SJSA1 (cell line): ENCODE data around the gene TNNC1. TPM values are rescaled to one million over a fixed set of nuclear protein-coding genes. Genes with fewer than 3 reads are reported as not detected.
A peak's percentile ranks its signal among the peaks of the same experiment; 100 is the strongest.

Experiments
- DNase-seq, 2 experiments: peaks; one replicate each; pipeline ENCODE4 v3.0.0-alpha.2; 2015 to 2020; ENCODE audit warnings: low spot score in 2 of 2, low read depth in 1 of 2
- H3K27ac ChIP-seq: fragments of 250-450 bp; sonication (Bioruptor Pico); 2 replicates; pipeline ENCODE4 v1.5.1; 2020; ENCODE audit warnings: mild to moderate bottlenecking, moderate library complexity
- H3K27me3 ChIP-seq: fragments of 250-450 bp; sonication (Bioruptor Pico); replicated peaks from 2 replicates; pipeline ENCODE4 v1.5.1; 2020; ENCODE audit warnings: mild to moderate bottlenecking, moderate library complexity
- H3K36me3 ChIP-seq: fragments of 250-450 bp; sonication (Bioruptor Pico); 2 replicates; pipeline ENCODE4 v1.5.1; 2020; ENCODE audit warnings: mild to moderate bottlenecking
- H3K4me1 ChIP-seq: fragments of 250-450 bp; sonication (Bioruptor Pico); replicated peaks from 2 replicates; pipeline ENCODE4 v1.6.1; 2021; ENCODE audit warnings: mild to moderate bottlenecking
- H3K4me3 ChIP-seq: fragments of 250-450 bp; sonication (Bioruptor Pico); 2 replicates; pipeline ENCODE4 v1.5.1; 2020; ENCODE audit warnings: mild to moderate bottlenecking
- H3K9me3 ChIP-seq: fragments of 250-450 bp; sonication (Bioruptor Pico); replicated peaks from 2 replicates; pipeline ENCODE4 v1.5.1; 2020; ENCODE audit warnings: mild to moderate bottlenecking
- total RNA-seq: library from RNA; depleted of rRNA; stranded (reverse); fragments of >200 nt; shearing (Covaris generic); gene quantifications from 2 replicates; pipeline ENCODE4 v1.2.3, GENCODE V29; 2014; rRNA removed

The TNNC1 gene
- 18.2 and 32.1 TPM in 2 replicates for total RNA-seq

DNA sequence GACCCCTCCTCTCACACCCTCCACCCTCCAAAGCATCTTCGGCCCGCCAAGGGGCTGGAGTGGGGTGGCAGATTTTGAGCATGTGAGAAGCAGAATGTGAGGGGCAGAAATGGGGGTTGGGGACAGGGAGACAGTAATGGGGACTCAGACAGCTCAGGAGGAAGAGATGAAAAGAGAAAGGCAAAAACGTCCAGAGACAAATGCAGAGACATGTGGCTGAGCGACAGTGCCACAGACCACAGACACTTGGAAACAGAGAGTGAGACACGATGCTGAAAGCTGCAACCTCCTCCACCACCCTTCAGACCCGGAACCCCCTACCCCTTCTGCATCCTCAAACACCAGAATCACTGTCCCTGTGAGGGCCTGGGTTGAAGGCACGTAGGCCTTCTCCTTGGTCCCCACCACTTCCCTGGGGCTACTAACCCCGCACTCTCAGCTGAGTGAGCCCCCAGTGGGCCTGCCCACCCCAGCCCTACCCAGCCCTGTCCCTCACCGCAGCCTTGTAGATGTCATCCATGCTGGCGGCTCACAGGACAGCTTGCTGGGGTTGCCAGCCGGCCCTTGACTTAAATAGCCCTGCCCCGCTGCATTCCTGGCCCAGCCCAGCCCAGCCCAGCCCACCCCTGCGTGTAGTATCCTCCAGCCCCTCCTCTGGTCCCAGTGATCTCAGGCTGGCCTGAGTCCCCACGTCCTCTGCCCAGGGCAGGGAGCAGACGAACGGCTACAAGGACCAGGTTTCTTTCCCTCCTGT lies at the start of gene TNNC1:
TSS of gene TNNC1 (minus strand) at position 546 of the 754 bp plus-strand sequence. CDS start at position 520, 26 bp downstream.
- Histone ChIP-seq H3K27me3 (no peaks in the 10 kb centered on the region), H3K4me1 (peaks cover 37% of the 10 kb centered on the region), H3K27ac (no peak within 1 kb of the TSS), H3K4me3 (peak within 1 kb of the TSS; percentile 88), H3K36me3 (peaks cover 14% of the 10 kb centered on the region), H3K9me3 (no peaks in the 10 kb centered on the region)
- no peak for DNase-seq

DNA sequence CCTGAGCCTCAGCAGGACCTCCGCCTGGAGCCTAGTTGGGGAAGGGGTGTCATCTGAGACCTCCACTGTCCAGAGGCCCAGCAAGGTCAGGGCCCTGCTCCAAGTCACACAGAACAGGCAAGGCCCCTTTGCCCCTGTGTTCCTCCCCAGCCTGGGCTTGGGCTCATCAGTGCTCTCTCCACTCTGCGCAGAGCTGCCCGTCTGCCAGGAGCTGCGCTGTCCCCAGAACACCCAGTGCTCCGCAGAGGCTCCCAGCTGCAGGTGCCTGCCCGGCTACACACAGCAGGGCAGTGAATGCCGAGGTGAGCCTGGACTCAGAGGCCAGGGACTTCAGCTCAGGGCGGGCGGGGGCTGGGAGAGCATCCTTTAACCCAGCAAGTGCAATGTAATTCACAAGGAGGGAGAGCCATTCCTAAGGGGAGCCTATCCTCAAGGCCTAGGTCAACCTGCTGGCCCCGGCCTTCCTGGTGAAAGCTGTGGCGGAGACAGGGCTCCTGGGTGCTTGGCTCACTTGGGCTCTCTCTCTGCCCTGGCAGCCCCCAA lies 49.0 kb upstream of the TNNC1 start:
- H3K27ac ChIP-seq: no peak overlapping the region
- H3K9me3 ChIP-seq: no peaks in the 10 kb centered on the region
- no peaks in the 10 kb centered on the region for H3K27me3 ChIP-seq
- no peak overlapping the region for H3K4me3 ChIP-seq
- no peak for DNase-seq
- H3K4me1 ChIP-seq: peaks cover 11% of the 10 kb centered on the region
- no peaks in the 10 kb centered on the region for H3K36me3 ChIP-seq

DNA sequence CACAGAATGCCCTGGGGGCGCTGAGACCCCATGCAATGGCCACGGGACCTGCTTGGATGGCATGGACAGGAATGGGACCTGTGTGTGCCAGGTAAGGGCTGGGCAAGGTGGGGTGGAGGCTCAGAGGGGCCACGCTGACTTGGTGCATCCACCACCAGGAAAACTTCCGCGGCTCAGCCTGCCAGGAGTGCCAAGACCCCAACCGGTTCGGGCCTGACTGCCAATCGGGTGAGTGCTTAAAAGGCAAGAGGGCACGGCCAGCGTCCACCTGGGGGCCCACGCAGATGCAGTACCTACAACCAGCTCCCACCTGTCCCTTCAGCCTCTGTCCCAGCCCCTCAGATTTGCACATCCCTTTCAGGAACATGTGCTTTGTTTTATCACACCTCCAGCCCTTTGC lies 48.2 kb upstream of the TNNC1 start:
- Histone ChIP-seq H3K27ac (no peak overlapping the region), H3K9me3 (no peaks in the 10 kb centered on the region), H3K27me3 (no peaks in the 10 kb centered on the region), H3K4me1 (peaks cover 4% of the 10 kb centered on the region), H3K4me3 (no peak overlapping the region), H3K36me3 (no peaks in the 10 kb centered on the region)
- no peak for DNase-seq

DNA sequence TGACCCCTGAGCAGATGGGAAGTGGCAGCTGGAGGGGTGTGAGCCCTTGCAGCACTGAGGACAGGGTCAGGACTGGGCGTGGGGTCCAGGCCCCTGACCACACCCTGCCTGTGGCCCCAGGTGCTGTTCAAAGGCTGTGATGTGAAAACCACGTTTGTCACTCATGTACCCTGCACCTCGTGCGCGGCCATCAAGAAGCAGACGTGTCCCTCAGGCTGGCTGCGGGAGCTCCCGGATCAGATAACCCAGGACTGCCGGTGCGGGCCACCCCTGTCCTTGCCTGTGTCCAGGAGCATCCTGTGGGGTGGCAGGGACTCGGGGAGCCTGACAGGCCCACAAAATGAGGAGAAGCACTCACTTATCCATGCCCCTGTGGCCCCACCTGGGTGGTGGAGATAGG lies 47.2 kb upstream of the TNNC1 start:
- H3K27me3 ChIP-seq: no peaks in the 10 kb centered on the region
- H3K4me3 ChIP-seq: no peak overlapping the region
- no peaks in the 10 kb centered on the region for H3K9me3 ChIP-seq
- DNase-seq: no peak
- H3K27ac ChIP-seq: no peak overlapping the region
- no peaks in the 10 kb centered on the region for H3K36me3 ChIP-seq
- no peaks in the 10 kb centered on the region for H3K4me1 ChIP-seq

DNA sequence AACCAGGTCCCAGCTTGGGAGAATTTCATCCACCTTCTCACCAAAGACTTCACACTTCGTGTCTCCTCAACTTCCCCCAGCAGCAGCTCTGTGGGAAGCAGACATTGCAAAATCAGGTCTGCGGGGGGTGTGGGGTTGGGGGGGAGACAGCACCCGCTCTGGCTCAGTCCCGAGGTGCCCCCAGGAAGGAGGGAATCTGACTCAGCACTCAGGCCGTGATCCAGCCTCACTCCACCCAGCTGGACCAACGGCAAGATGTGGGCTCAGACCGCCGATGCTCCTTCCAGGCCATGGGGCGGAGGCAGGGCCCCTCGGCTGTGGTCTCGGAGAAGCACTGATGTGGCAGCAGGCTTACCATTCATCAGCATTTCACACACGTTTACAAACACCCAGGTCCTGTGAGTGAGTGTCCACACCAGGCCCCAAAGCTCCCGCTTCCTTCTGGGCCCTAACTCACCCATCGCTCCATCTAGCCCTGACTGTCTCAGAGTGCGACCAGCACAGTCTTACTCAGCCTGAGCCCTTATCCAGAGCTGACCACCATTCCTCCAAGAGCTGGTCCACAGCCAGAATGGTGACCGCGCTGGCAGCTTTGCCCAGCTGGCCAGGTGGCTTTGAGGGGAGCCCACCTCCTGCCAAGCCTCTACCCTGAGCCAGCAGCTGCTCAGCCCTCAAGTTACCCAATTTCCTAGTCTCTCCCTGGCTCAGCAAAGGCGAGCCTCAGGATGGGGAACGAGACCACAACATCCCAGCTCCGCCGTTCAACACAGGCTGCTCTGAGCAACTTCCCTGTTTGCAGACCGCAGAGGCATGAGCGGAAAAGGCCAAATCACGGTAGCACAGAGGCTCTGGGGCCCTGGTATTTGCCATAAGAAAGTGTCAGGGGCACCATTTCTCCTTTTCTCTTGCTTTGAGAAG lies 44.6 kb upstream of the TNNC1 start:
- no peak overlapping the region for H3K27ac ChIP-seq
- DNase-seq: no peak
- no peaks in the 10 kb centered on the region for H3K4me1 ChIP-seq
- H3K27me3 ChIP-seq: no peaks in the 10 kb centered on the region
- no peak overlapping the region for H3K4me3 ChIP-seq
- H3K36me3 ChIP-seq: no peaks in the 10 kb centered on the region
- no peaks in the 10 kb centered on the region for H3K9me3 ChIP-seq

DNA sequence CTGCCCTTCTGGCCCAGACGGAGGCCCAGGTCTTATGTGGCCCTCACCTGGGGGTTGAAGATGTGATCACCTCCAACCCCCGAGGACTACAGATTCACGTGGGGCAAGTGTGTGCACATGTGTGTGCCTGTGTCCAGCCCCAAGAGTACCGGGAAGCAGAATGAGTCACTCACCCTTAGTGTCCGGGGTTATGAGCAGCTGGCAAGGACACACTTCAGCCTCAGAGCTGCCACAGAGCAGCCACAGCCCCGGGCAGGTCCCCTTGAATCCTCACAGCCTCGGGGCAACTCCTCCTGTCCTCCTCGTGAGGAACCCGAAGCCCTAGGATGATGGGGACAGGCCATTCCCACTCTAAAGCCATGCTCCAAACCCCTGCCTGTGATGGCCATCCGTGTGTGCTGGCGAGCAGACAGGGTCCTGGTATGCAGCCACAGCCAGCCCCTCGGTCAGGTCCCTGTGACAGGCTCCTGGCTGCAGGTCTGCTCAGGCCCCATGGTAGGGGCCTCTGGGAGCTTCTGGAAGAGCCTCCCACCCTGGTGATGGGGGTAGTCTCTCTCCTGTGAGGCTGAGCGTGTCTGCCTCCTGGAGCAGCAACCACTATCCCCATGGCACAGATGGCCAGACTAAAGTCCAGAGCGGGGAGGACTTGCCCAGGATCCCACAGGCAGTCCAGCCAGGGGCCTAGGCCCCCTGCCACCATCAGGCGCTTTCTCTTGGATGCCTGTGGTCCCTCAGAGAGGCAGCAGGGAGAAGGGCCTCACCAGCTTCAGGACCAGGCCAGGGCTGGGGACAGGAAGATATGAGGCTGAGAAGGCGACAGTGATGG lies 42.1 kb upstream of the TNNC1 start:
- Histone ChIP-seq H3K27me3 (no peaks in the 10 kb centered on the region), H3K4me1 (no peaks in the 10 kb centered on the region), H3K9me3 (no peaks in the 10 kb centered on the region), H3K4me3 (no peak overlapping the region), H3K27ac (no peak overlapping the region), H3K36me3 (peaks cover 18% of the 10 kb centered on the region)
- no peak for DNase-seq

DNA sequence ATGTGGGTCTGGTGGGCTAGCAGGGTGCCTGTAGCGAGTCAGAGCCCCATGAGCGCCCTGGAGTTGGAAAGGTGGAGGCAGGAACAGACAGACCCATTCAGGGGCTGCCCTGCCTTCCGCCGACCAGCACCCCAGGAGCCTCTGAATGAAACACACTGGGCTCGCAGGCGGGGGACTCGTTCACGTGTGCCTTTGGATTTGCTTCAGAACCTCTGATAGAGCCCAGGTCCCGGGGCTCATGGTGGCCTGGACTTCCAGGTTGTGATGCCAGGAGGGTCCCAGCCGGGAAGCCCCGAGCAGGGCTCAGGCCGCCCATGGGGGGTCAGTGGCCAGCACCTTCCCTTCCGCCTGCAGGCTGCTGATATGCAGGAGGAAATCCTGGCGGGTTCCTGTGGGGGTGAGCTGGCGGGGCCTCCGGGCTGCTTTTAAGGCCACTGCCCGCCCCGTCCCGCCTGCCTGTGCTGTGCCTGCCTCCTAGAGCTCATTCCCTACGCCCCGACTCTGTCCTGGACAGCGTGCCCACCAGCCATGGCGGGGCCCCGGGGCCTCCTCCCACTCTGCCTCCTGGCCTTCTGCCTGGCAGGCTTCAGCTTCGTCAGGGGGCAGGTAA lies 41.1 kb upstream of the TNNC1 start, which contains the start of gene STAB1:
TSS of gene STAB1 (plus strand) at position 453 of the 610 bp plus-strand sequence. CDS start at position 529, 76 bp downstream.
- Histone ChIP-seq H3K27me3 (no peaks in the 10 kb centered on the region), H3K27ac (no peak within 1 kb of the TSS), H3K4me1 (no peaks in the 10 kb centered on the region), H3K36me3 (peaks cover 28% of the 10 kb centered on the region), H3K9me3 (no peaks in the 10 kb centered on the region), H3K4me3 (no peak within 1 kb of the TSS)
- no peak for DNase-seq

DNA sequence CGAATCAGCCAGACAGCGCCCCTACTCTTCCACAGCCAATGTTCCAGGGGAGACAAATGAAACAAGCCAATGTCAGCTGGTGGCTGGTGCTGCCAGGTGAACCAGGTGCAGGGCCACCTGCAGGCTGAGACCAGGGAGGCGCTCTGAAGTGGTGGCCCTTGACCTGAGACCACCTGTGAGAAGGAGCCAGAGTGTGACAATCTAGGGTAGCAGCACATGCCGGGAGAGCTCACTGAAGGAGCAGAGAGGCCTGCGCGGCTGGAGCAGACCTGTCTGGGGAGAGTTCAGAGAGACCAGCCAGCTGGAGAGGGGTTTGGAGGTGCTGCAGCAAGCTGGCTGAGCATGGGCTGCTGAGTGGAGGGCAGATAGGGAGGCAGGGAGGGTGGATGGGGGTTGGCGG lies 40.6 kb upstream of the TNNC1 start:
- Histone ChIP-seq H3K9me3 (no peaks in the 10 kb centered on the region), H3K4me1 (no peaks in the 10 kb centered on the region), H3K27me3 (no peaks in the 10 kb centered on the region), H3K4me3 (no peak overlapping the region), H3K36me3 (peaks cover 34% of the 10 kb centered on the region), H3K27ac (no peak overlapping the region)
- no peak for DNase-seq

DNA sequence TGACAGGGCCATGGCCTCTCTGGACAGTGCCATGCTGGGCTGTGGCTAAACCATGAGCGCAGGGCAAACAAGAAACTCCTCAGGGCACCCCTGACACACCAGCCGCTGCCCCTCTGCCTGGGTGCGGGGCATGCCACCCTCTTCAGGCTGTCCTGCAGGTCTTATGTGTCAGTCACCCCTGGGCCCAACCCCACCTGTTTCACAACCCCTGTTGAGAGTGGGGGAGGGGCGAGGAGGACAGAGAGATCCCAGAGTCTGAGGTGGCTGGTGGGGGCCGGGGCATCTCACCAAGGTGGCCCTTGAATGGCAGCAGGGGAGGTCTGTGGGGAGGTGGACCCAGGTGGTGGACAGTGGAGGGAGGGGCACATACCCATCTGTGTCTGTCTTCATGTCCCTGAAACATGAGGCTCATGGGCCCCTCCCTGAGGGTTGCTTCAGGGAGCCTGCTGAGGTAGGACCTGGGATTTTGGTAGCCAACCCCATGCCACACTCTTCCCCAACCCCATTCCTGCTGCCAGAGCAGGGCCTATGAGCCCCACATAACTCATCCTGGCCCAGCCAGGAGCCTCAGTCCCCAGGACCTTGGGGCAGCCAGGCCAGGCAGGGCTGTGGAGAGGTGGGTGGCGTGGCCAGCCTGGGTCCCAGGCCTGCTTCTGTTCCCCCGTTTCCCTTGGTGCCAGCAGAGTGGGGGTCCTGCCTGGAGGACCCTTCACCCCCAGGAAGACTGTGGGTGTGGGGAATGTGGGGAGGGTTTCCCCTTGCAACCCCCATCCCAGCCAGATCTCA lies 39.6 kb upstream of the TNNC1 start:
- Histone ChIP-seq H3K9me3 (no peaks in the 10 kb centered on the region), H3K4me3 (no peak overlapping the region), H3K27ac (no peak overlapping the region), H3K27me3 (no peaks in the 10 kb centered on the region), H3K36me3 (peaks cover 41% of the 10 kb centered on the region), H3K4me1 (no peaks in the 10 kb centered on the region)
- no peak for DNase-seq

DNA sequence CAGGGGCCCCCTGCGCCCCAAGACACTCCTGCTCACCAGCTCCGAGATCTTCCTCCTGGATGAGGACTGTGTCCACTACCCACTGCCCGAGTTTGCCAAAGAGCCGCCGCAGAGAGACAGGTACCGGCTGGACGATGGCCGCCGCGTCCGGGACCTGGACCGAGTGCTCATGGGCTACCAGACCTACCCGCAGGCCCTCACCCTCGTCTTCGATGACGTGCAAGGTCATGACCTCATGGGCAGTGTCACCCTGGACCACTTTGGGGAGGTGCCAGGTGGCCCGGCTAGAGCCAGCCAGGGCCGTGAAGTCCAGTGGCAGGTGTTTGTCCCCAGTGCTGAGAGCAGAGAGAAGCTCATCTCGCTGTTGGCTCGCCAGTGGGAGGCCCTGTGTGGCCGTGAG lies 38.2 kb upstream of the TNNC1 start:
- Histone ChIP-seq H3K4me1 (no peaks in the 10 kb centered on the region), H3K27me3 (no peaks in the 10 kb centered on the region)

DNA sequence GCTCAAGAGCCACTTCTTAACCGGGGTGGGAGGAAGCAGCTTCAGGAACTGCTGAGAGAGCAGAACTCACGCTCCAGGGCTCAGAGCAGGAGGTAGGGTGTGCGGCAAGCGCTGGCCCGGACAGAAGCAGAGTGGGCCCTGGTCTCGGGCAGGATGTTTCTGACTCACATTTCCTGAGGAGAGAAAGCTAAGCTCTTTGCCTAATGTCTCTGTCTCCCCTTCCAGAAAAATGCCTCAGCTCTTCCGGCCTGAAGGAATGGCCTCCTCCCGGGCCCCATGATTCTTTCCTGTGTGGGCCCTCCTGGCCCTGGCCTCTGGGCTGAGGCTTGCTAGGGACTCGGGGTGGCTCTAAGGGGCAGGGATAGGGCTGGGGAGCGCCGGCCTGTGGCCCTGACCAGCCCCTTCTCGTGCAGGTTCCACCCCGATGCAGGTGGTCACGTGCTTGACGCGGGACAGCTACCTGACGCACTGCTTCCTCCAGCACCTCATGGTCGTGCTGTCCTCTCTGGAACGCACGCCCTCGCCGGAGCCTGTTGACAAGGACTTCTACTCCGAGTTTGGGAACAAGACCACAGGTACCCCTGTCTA lies 37.2 kb upstream of the TNNC1 start:
- H3K27ac ChIP-seq: no peak overlapping the region
- no peak for DNase-seq
- no peak overlapping the region for H3K4me3 ChIP-seq
- no peaks in the 10 kb centered on the region for H3K9me3 ChIP-seq
- no peaks in the 10 kb centered on the region for H3K4me1 ChIP-seq
- H3K27me3 ChIP-seq: no peaks in the 10 kb centered on the region
- peaks cover 64% of the 10 kb centered on the region for H3K36me3 ChIP-seq

More for the DNA sequence above, 38.2 kb upstream of the TNNC1 start:
- H3K27ac ChIP-seq: no peak overlapping the region
- no peak overlapping the region for H3K4me3 ChIP-seq
- H3K36me3 ChIP-seq: peaks cover 55% of the 10 kb centered on the region
- H3K9me3 ChIP-seq: no peaks in the 10 kb centered on the region
- DNase-seq: no peak
